IMR-90 (cell line): ENCODE measurements around the gene HK3. TPM values are rescaled to one million over a fixed set of nuclear protein-coding genes. Genes with fewer than 3 reads are reported as not detected.

Source experiments
- ATAC-seq: fragments of 200-7000 bp; cut with Tn5 transposase; 2 replicates; pipeline ENCODE4 v1.9.1; 2020; ENCODE audit warnings: low read depth, mild to moderate bottlenecking, moderate library complexity
- BruUV-seq: library from RNA; stranded (reverse); fragments of 400-500 nt; replicated peaks from 2 replicates; lab custom pipeline; 2021; lab: Mats Ljungman, UMichigan
- CTCF ChIA-PET: fragments of 300-600 bp; formaldehyde crosslinking; extraction: SDS; loops from one replicate; lab custom pipeline; 2021; ENCODE audit warnings: antibody characterized with exemption; lab: Yijun Ruan, JAX
- POLR2A ChIA-PET: fragments of 300-600 bp; sonication (Branson Sonifier 250); formaldehyde crosslinking; loops from one replicate; lab custom pipeline; 2022; ENCODE audit warnings: antibody characterized with exemption; ENCODE audit not compliant: unreplicated experiment; lab: Charles Lee
- DNase-seq: peaks from one replicate; pipeline ENCODE4 v3.0.0; 2013
- H2AFZ ChIP-seq: replicated peaks from 2 replicates; pipeline ENCODE3; 2013; ENCODE audit warnings: low read length, mild to moderate bottlenecking; ENCODE audit not compliant: poor library complexity
- H2AK5ac ChIP-seq: 2 replicates; pipeline ENCODE4 v1.6.1; 2013; ENCODE audit warnings: low read depth, low read length, inconsistent platforms
- H2AK9ac ChIP-seq: replicated peaks from 2 replicates; pipeline ENCODE3; 2013; ENCODE audit warnings: mild to moderate bottlenecking, low read depth, low read length, moderate library complexity; ENCODE audit not compliant: poor library complexity
- H2BK120ac ChIP-seq: 2 replicates; pipeline ENCODE4 v1.6.1; 2013; ENCODE audit warnings: low read depth, low read length, inconsistent platforms
- H2BK15ac ChIP-seq: 3 replicates; pipeline ENCODE4 v1.6.1; 2013; ENCODE audit warnings: low read depth, low read length, inconsistent platforms
- H2BK20ac ChIP-seq: 2 replicates; pipeline ENCODE4 v1.6.1; 2013; ENCODE audit warnings: low read depth, mild to moderate bottlenecking, inconsistent platforms, low read length, moderate library complexity
- H2BK5ac ChIP-seq: 2 replicates; pipeline ENCODE4 v1.6.1; 2013; ENCODE audit warnings: mild to moderate bottlenecking, low read depth, low read length, inconsistent platforms; ENCODE audit not compliant: poor library complexity, severe bottlenecking
- H3K14ac ChIP-seq: replicated peaks from 2 replicates; pipeline ENCODE4 v1.6.1; 2013; ENCODE audit warnings: low read depth, low read length, inconsistent platforms
- H3K18ac ChIP-seq: 2 replicates; pipeline ENCODE4 v1.6.1; 2013; ENCODE audit warnings: low read depth, low read length, control low read depth
- H3K23ac ChIP-seq: 2 replicates; pipeline ENCODE4 v1.6.1; 2013; ENCODE audit warnings: low read depth, low read length, inconsistent platforms
- H3K27ac ChIP-seq: 2 replicates; pipeline ENCODE4 v1.5.1; 2013; ENCODE audit warnings: mild to moderate bottlenecking, control low read depth, low read length; ENCODE audit not compliant: insufficient read depth
- H3K27me3 ChIP-seq: 2 replicates; pipeline ENCODE4 v1.6.1; 2013; ENCODE audit warnings: low read length; ENCODE audit not compliant: control insufficient read depth, insufficient read depth
- H3K36me3 ChIP-seq: 2 replicates; pipeline ENCODE4 v1.6.1; 2013; ENCODE audit warnings: low read length, mixed read lengths; ENCODE audit not compliant: control insufficient read depth, insufficient read depth
- H3K4ac ChIP-seq: 2 replicates; pipeline ENCODE4 v1.6.1; 2013; ENCODE audit warnings: low read depth, low read length, inconsistent platforms
- H3K4me1 ChIP-seq: 2 replicates; pipeline ENCODE4 v1.6.1; 2013; ENCODE audit warnings: low read length, mixed read lengths; ENCODE audit not compliant: control insufficient read depth, insufficient read depth
- H3K4me2 ChIP-seq: 2 replicates; pipeline ENCODE4 v1.6.1; 2013; ENCODE audit warnings: low read depth, mild to moderate bottlenecking, control low read depth, low read length, moderate library complexity
- H3K4me3 ChIP-seq: 2 replicates; pipeline ENCODE4 v1.5.1; 2013; ENCODE audit warnings: low read depth, mild to moderate bottlenecking, control low read depth, low read length, moderate library complexity; ENCODE audit not compliant: insufficient read depth
- H3K56ac ChIP-seq: 2 replicates; pipeline ENCODE4 v1.6.1; 2013; ENCODE audit warnings: low read length, inconsistent platforms; ENCODE audit not compliant: insufficient read depth; ENCODE audit errors: extremely low read depth
- H3K79me1 ChIP-seq, 2 experiments: 2 replicates each; pipeline ENCODE4 v1.6.1; 2013; ENCODE audit warnings: low read length in 2 of 2, inconsistent platforms in 1 of 2, low read depth in 1 of 2
- H3K9ac ChIP-seq: 2 replicates; pipeline ENCODE4 v1.6.1; 2013; ENCODE audit warnings: low read depth, low read length, control low read depth
- H3K9me1 ChIP-seq: 2 replicates; pipeline ENCODE4 v1.6.1; 2013; ENCODE audit warnings: low read length, inconsistent platforms; ENCODE audit not compliant: insufficient read depth
- H3K9me3 ChIP-seq: 2 replicates; pipeline ENCODE4 v1.6.1; 2013; ENCODE audit warnings: low read length; ENCODE audit not compliant: control insufficient read depth, insufficient read depth
- H4K20me1 ChIP-seq: 2 replicates; pipeline ENCODE4 v1.6.1; 2013; ENCODE audit warnings: low read length, inconsistent platforms; ENCODE audit not compliant: insufficient read depth
- H4K5ac ChIP-seq: 2 replicates; pipeline ENCODE4 v1.6.1; 2013; ENCODE audit warnings: mild to moderate bottlenecking, low read depth, low read length, control low read depth
- H4K8ac ChIP-seq, 2 experiments: 2 replicates each; pipeline ENCODE4 v1.6.1; 2013; ENCODE audit warnings: low read depth in 2 of 2, low read length in 2 of 2, control low read depth in 1 of 2, inconsistent platforms in 1 of 2
- H4K91ac ChIP-seq: 2 replicates; pipeline ENCODE4 v1.6.1; 2013; ENCODE audit warnings: low read depth, low read length, inconsistent platforms; ENCODE audit not compliant: insufficient read depth
- BHLHE40 ChIP-seq: fragments of 150-350 bp; IDR thresholded peaks from 2 replicates; pipeline ENCODE4 v1.6.1; 2016; ENCODE audit warnings: mild to moderate bottlenecking, low read depth, low read length
- CEBPB ChIP-seq: IDR thresholded peaks from 2 replicates; pipeline ENCODE4 v1.6.1; 2012; ENCODE audit warnings: low read depth, low read length, improper control_type of control experiment
- CHD1 ChIP-seq: IDR thresholded peaks from 2 replicates; pipeline ENCODE4 v1.6.1; 2012; ENCODE audit warnings: low read depth, low read length, improper control_type of control experiment
- MAZ ChIP-seq: IDR thresholded peaks from 2 replicates; pipeline ENCODE4 v1.6.1; 2012; ENCODE audit warnings: low read depth, mild to moderate bottlenecking, low read length, improper control_type of control experiment, moderate library complexity, borderline replicate concordance
- MXI1 ChIP-seq: IDR thresholded peaks from 2 replicates; pipeline ENCODE4 v1.6.1; 2012; ENCODE audit warnings: low read depth, mild to moderate bottlenecking, low read length, moderate library complexity, borderline replicate concordance
- NFE2L2 ChIP-seq: fragments of 150-350 bp; IDR thresholded peaks from 2 replicates; pipeline ENCODE4 v1.6.1; 2016; ENCODE audit warnings: low read depth, mild to moderate bottlenecking, low read length
- RAD21 ChIP-seq: IDR thresholded peaks from 2 replicates; pipeline ENCODE4 v1.6.1; 2012; ENCODE audit warnings: low read length, improper control_type of control experiment
- RCOR1 ChIP-seq: IDR thresholded peaks from 2 replicates; pipeline ENCODE4 v1.6.1; 2012; ENCODE audit warnings: mild to moderate bottlenecking, low read length, improper control_type of control experiment; ENCODE audit not compliant: insufficient replicate concordance
- RFX5 ChIP-seq: IDR thresholded peaks from 2 replicates; pipeline ENCODE4 v1.8.0; 2012; ENCODE audit warnings: low read depth, mild to moderate bottlenecking, low read length, moderate library complexity
- WGBS, 2 experiments: methylation state at CpG; one replicate each; pipeline versions ENCODE4 v1.1.5 to v1.1.7; 2013; ENCODE audit warnings: missing lambda C conversion rate in 2 of 2; ENCODE audit not compliant: insufficient read length in 1 of 2; ENCODE audit errors: extremely low coverage in 2 of 2; 5-methylcytosine and 5-hydroxymethylcytosine counted together
- dilution Hi-C: fragments of 300-500 bp; cut with HindIII; formaldehyde crosslinking; loops from one replicate; pipeline ENCODE4 v1.14.3; 2018; ENCODE audit warnings: low sequenced_read_pairs; ENCODE audit not compliant: unreplicated experiment
- in situ Hi-C: fragments of 300-500 bp; cut with MboI; formaldehyde crosslinking; loops from 3 replicates; pipeline ENCODE4 v1.14.3; 2019; ENCODE audit warnings: low sequenced_read_pairs, inconsistent platforms, mixed read lengths
- intact Hi-C: fragments of 100-400 bp; cut with micrococcal nuclease; formaldehyde crosslinking; loops from 2 replicates; pipeline ENCODE4 v1.10.0; 2022
- polyA plus RNA-seq, 3 experiments: library from polyadenylated mRNA; depleted of rRNA; stranded (reverse); fragments of >200 nt; gene quantifications; 2 replicates each; pipeline ENCODE4 v1.2.3, GENCODE V29; 2012; ENCODE audit warnings: low replicate concordance in 1 of 3
- total RNA-seq: library from RNA; depleted of rRNA; stranded (reverse); fragments of >200 nt; gene quantifications from 2 replicates; pipeline ENCODE4 v1.2.3, GENCODE V29; 2012
- TF ChIP-seq, protein P1 (sequence below): conservative IDR thresholded peaks from 2 replicates; pipeline ENCODE4 v1.5.1; 2012; ENCODE audit warnings: mild to moderate bottlenecking, low read depth, low read length, improper control_type of control experiment
- TF ChIP-seq, protein P2 (sequence below): fragments of 150-350 bp; IDR thresholded peaks from 2 replicates; pipeline ENCODE4 v1.6.1; 2016; ENCODE audit warnings: low read depth, mild to moderate bottlenecking, low read length, moderate library complexity, borderline replicate concordance

HK3 gene
- total and polyA plus RNA-seq, 2 of the 4 experiments (the other 2 are of a cell fraction) = not detected

DNA sequence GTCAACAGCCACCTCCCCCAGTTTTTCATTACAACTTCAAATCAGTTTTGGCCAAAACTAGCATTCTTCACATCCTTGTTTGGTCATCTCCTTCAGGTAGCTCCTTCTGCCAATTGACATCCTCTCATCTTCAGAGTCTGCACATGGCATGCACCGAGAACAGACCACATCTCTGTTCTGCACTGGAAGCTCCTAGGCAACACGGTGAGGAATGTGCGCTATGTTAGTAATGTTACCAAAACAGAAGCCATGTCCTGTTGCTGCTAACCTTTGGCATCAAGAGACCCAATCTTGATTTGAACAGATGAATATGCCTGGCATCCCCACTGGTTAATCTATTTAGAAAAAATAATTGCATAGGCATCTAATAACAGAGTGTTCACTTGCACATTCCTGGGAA, 5.1 kb upstream of the HK3 start:
- in situ Hi-C loops = no loop called here
- Histone ChIP-seq H2AK9ac (no peak overlapping the region), H3K9ac (no peak overlapping the region), H3K4me3 (no peak overlapping the region), H4K8ac (no peak overlapping the region), H3K36me3 (peaks cover 38% of the 10 kb centered on the region), H2BK120ac (no peak overlapping the region), H4K20me1 (no peaks in the 10 kb centered on the region), H3K9me1 (peaks cover 12% of the 10 kb centered on the region), H3K4me1 (no peaks in the 10 kb centered on the region), H2BK15ac (no peak overlapping the region), H4K91ac (no peak overlapping the region), H3K23ac (no peak overlapping the region), H3K27ac (no peak overlapping the region), H2BK20ac (no peak overlapping the region), H2AFZ (no peak overlapping the region), H3K27me3 (no peaks in the 10 kb centered on the region), H3K14ac (no peak overlapping the region), H3K79me1 (no peaks in the 10 kb centered on the region), H3K4ac (no peak overlapping the region), H3K9me3 (no peaks in the 10 kb centered on the region), H3K56ac (no peak overlapping the region), H3K18ac (no peak overlapping the region), H2AK5ac (no peak overlapping the region), H2BK5ac (no peak overlapping the region), H3K4me2 (no peak overlapping the region), H4K5ac (no peak overlapping the region)
- no peak for DNase-seq
- ChIA-PET POLR2A (interaction anchor here (1.1 kb wide), 1 partner anchor 12 kb away, joined by 3 read pairs; no protein-coding TSS in a partner anchor), CTCF (no interaction called here)
- BruUV-seq = no TSS peak
- intact Hi-C loops = no loop called here
- no peak for ATAC-seq
- dilution Hi-C loops = no loop called here
- no peak for TF ChIP-seq RAD21
- no peak for TF ChIP-seq MAZ
- no peak for TF ChIP-seq RFX5
- TF ChIP-seq RCOR1 = no peak
- TF ChIP-seq, protein P1, sequence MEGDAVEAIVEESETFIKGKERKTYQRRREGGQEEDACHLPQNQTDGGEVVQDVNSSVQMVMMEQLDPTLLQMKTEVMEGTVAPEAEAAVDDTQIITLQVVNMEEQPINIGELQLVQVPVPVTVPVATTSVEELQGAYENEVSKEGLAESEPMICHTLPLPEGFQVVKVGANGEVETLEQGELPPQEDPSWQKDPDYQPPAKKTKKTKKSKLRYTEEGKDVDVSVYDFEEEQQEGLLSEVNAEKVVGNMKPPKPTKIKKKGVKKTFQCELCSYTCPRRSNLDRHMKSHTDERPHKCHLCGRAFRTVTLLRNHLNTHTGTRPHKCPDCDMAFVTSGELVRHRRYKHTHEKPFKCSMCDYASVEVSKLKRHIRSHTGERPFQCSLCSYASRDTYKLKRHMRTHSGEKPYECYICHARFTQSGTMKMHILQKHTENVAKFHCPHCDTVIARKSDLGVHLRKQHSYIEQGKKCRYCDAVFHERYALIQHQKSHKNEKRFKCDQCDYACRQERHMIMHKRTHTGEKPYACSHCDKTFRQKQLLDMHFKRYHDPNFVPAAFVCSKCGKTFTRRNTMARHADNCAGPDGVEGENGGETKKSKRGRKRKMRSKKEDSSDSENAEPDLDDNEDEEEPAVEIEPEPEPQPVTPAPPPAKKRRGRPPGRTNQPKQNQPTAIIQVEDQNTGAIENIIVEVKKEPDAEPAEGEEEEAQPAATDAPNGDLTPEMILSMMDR = no peak
- TF ChIP-seq, protein P2, sequence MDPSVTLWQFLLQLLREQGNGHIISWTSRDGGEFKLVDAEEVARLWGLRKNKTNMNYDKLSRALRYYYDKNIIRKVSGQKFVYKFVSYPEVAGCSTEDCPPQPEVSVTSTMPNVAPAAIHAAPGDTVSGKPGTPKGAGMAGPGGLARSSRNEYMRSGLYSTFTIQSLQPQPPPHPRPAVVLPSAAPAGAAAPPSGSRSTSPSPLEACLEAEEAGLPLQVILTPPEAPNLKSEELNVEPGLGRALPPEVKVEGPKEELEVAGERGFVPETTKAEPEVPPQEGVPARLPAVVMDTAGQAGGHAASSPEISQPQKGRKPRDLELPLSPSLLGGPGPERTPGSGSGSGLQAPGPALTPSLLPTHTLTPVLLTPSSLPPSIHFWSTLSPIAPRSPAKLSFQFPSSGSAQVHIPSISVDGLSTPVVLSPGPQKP = no peak
- no peak for TF ChIP-seq CEBPB
- no peak for TF ChIP-seq CHD1
- TF ChIP-seq BHLHE40 = no peak
- TF ChIP-seq MXI1 = no peak
- TF ChIP-seq NFE2L2 = no peak
- WGBS, 2 experiments = no CpG with 5 or more reads among the region's 3 CpGs
